RWPE1 (cell line): ENCODE measurements around the gene SLC4A9.
A peak's percentile ranks its signal among the peaks of the same experiment; 100 is the strongest.

Experiments
- CTCF ChIA-PET: fragments of 350-600 bp; sonication (Branson Sonifier 250); formaldehyde crosslinking; extraction: SDS; loops from one replicate; lab custom pipeline; 2021; lab: Yijun Ruan, JAX
- POLR2A ChIA-PET: fragments of 400-600 bp; formaldehyde crosslinking; extraction: SDS; loops from one replicate; lab custom pipeline; 2020; ENCODE audit warnings: antibody characterized with exemption; ENCODE audit not compliant: low non-redundant PET; lab: Yijun Ruan, JAX
- DNase-seq: peaks from one replicate; pipeline ENCODE4 v3.0.0; 2012; ENCODE audit warnings: low spot score
- H3K27ac ChIP-seq: fragments of 450-650 bp; 2 replicates; pipeline ENCODE4 v1.5.1; 2017
- CTCF ChIP-seq: fragments of 450-650 bp; conservative IDR thresholded peaks from 2 replicates; pipeline ENCODE4 v1.5.1; 2017; ENCODE audit warnings: low read depth, mild to moderate bottlenecking

SLC4A9 gene

GRCh38 chr5:140346348-140347221, 13.4 kb upstream of the SLC4A9 start, which contains the start of gene HBEGF:
Gene HBEGF, minus strand, starts transcription at chr5:140346603. Its CDS starts 275 bp downstream, at chr5:140346328.
- ChIA-PET POLR2A (interaction anchor here (0.5 to 2.0 kb wide), 13 partner anchors 10 to 127 kb away, joined by 3 to 17 read pairs (median 3); no protein-coding TSS in a partner anchor), CTCF (interaction anchor here (0.5 to 5.4 kb wide), 16 partner anchors 9 to 150 kb away, joined by 3 to 61 read pairs (median 5); partner anchors contain the start of gene SLC4A9)
- peak within 1 kb of the TSS; percentile 55 for H3K27ac ChIP-seq
- TF ChIP-seq CTCF, result peak; percentile 65
- DNase-seq, result peak; percentile 94

- no peak for DNase-seq
- CTCF ChIA-PET, result interaction anchor here (0.6 to 5.4 kb wide), 13 partner anchors 8 to 178 kb away, joined by 3 to 61 read pairs (median 5); partner anchors contain the start of gene SLC4A9
- POLR2A ChIA-PET, result interaction anchor here (1.1 to 1.5 kb wide), 2 partner anchors 87 to 101 kb away, joined by 5 read pairs; no protein-coding TSS in a partner anchor
- peak overlapping the region; percentile 42 for H3K27ac ChIP-seq
- no peak for TF ChIP-seq CTCF
Measured at GRCh38 chr5:140347360-140347759, 12.6 kb upstream of the SLC4A9 start.

- peak overlapping the region; percentile 56 for H3K27ac ChIP-seq
- POLR2A ChIA-PET, result no interaction called here
- CTCF ChIA-PET, result interaction anchor here (0.6 to 5.4 kb wide), 5 partner anchors 11 to 200 kb away, joined by 3 to 61 read pairs (median 4); no protein-coding TSS in a partner anchor
- TF ChIP-seq CTCF, result no peak
- DNase-seq, result peak; percentile 92
Measured at GRCh38 chr5:140348104-140348503, 11.9 kb upstream of the SLC4A9 start.

GRCh38 chr5:140349244-140349643, 10.8 kb upstream of the SLC4A9 start:
- ChIA-PET POLR2A (no interaction called here), CTCF (interaction anchor here (0.6 to 5.4 kb wide), 4 partner anchors 85 to 785 kb away, joined by 3 to 61 read pairs (median 5); no protein-coding TSS in a partner anchor)
- no peak for TF ChIP-seq CTCF
- DNase-seq, result no peak
- no peak overlapping the region for H3K27ac ChIP-seq

GRCh38 chr5:140351609-140352334, 8.2 kb upstream of the SLC4A9 start:
- ChIA-PET POLR2A (no interaction called here), CTCF (interaction anchor here (0.6 to 6.2 kb wide), 32 partner anchors 10 to 641 kb away, joined by 3 to 55 read pairs (median 4); partner anchors contain the start of genes CYSTM1 and HARS1)
- DNase-seq, result peak; percentile 78

More at GRCh38 chr5:140351609-140352334, 8.2 kb upstream of the SLC4A9 start:
- no peak overlapping the region for H3K27ac ChIP-seq
- TF ChIP-seq CTCF, result peak; percentile 88
